Upper lobe of right lung (tissue), 1 donor: ENCODE measurements around the gene KLK15. TPM values are rescaled to one million over a fixed set of nuclear protein-coding genes. Genes with fewer than 3 reads are reported as not detected.
A peak's percentile ranks its signal among the peaks of the same experiment; 100 is the strongest.

ENCODE experiments used
- ATAC-seq: fragments of 200-7000 bp; cut with Tn5 transposase; one replicate; pipeline ENCODE4 v1.9.1; 2020; ENCODE audit warnings: mild to moderate bottlenecking, moderate library complexity
- DNase-seq: peaks from one replicate; pipeline ENCODE4 v3.0.0-alpha.2; 2020
- H3K27ac ChIP-seq: fragments of 200-600 bp; one replicate; pipeline ENCODE4 v1.8.0; 2022
- H3K27me3 ChIP-seq: fragments of 200-600 bp; one replicate; pipeline ENCODE4 v1.8.0; 2022; ENCODE audit warnings: mild to moderate bottlenecking
- H3K36me3 ChIP-seq: fragments of 200-600 bp; one replicate; pipeline ENCODE4 v1.8.0; 2022
- H3K4me1 ChIP-seq: fragments of 200-600 bp; one replicate; pipeline ENCODE4 v1.8.0; 2022
- H3K4me3 ChIP-seq: fragments of 200-600 bp; one replicate; pipeline ENCODE4 v1.8.0; 2022; ENCODE audit warnings: mild to moderate bottlenecking
- H3K9me3 ChIP-seq: fragments of 200-600 bp; one replicate; pipeline ENCODE4 v1.8.0; 2022
- CTCF ChIP-seq: fragments of 200-600 bp; IDR thresholded peaks from one replicate; pipeline ENCODE4 v1.8.0; 2022; ENCODE audit warnings: antibody characterized with exemption
- intact Hi-C: fragments of 100-400 bp; cut with DNase I; formaldehyde crosslinking; loops from one replicate; pipeline ENCODE4 v1.11.0; 2022
- total RNA-seq: library from RNA; stranded (reverse); fragmentation: NEBNext Ultra II Directional; extraction: Animal tissue kit (Norgen Biotek cat#: 25700); gene quantifications from one replicate; pipeline ENCODE4 v1.2.1, GENCODE V29; 2021
- donor health status: DM: no; HTN: yes; CAD: no; lungs with severe emphysema.

The KLK15 gene
- total RNA-seq, 1 donor from 2014 or later = not detected

GRCh38 chr19:50837300-50837699 is 3.9 kb upstream of the KLK15 start:
- intact Hi-C loops = no loop called here
- H3K4me3 ChIP-seq = no peak overlapping the region
- H3K36me3 ChIP-seq = no peaks in the 10 kb centered on the region
- DNase-seq (no peak), ATAC-seq (no peak)
- TF ChIP-seq CTCF = no peak
- H3K4me1 ChIP-seq = peaks cover 5% of the 10 kb centered on the region
- H3K9me3 ChIP-seq = no peaks in the 10 kb centered on the region
- H3K27ac ChIP-seq = no peak overlapping the region
- H3K27me3 ChIP-seq = peaks cover 21% of the 10 kb centered on the region

DNA sequence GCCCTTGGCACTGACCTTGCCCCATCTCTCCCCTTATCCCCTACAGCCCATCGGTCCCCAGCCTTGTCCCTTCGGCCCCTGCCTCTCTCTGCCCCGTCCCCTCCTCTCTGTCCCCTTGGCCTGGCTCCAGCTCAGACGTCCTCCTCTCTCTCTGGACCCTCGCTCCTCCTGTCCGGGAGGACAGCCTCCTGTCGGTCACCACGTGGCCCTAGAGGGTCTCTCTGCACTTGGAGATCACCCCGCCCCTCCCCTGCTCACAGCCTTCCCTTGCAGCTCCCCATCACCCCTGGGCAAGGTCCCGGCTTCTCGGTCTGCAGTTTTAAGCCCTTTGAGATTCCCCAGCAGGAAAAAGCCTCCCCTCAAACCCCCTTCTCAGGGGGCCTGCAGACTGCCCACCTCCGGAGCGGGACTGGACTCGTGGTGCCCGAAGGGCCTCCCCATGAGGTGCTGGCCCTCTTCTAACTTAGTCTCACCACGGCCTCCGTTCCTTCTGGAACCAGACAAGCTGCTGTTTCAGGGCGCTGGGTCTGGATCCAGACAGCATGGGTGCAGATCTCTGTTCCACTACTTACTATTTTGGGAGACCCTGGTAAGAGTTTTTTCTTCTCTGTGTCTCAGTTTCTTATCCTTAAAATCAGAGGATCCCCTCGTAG is 3.3 kb upstream of the KLK15 start:
- TF ChIP-seq CTCF = no peak
- DNase-seq = no peak
- Histone ChIP-seq H3K4me1 (peaks cover 5% of the 10 kb centered on the region), H3K4me3 (no peak overlapping the region), H3K27me3 (peaks cover 21% of the 10 kb centered on the region), H3K27ac (no peak overlapping the region), H3K9me3 (no peaks in the 10 kb centered on the region), H3K36me3 (no peaks in the 10 kb centered on the region)
- intact Hi-C loops = no loop called here
- ATAC-seq = no peak

GRCh38 chr19:50835785-50836542 is 2.6 kb upstream of the KLK15 start:
- no peaks in the 10 kb centered on the region for H3K9me3 ChIP-seq
- TF ChIP-seq CTCF = no peak
- no peak overlapping the region for H3K27ac ChIP-seq
- DNase-seq (peak; percentile 89), ATAC-seq (peak; percentile 97)
- no peaks in the 10 kb centered on the region for H3K36me3 ChIP-seq
- intact Hi-C loops = no loop called here
- H3K4me1 ChIP-seq = peaks cover 5% of the 10 kb centered on the region
- H3K27me3 ChIP-seq = peaks cover 21% of the 10 kb centered on the region
- H3K4me3 ChIP-seq = peak overlapping the region; percentile 62

GRCh38 chr19:50835103-50835784 is 1.9 kb upstream of the KLK15 start:
- intact Hi-C loops = no loop called here
- peak; percentile 53 for ATAC-seq
- peaks cover 5% of the 10 kb centered on the region for H3K4me1 ChIP-seq
- no peaks in the 10 kb centered on the region for H3K36me3 ChIP-seq
- peak overlapping the region; percentile 62 for H3K4me3 ChIP-seq
- no peak overlapping the region for H3K27ac ChIP-seq
- H3K9me3 ChIP-seq = no peaks in the 10 kb centered on the region
- TF ChIP-seq CTCF = no peak
- peaks cover 21% of the 10 kb centered on the region for H3K27me3 ChIP-seq
- DNase-seq = no peak

GRCh38 chr19:50833802-50834167 is 411 bp upstream of the KLK15 start:
- DNase-seq = no peak
- Histone ChIP-seq H3K4me3 (no peak overlapping the region), H3K36me3 (no peaks in the 10 kb centered on the region), H3K4me1 (peaks cover 5% of the 10 kb centered on the region), H3K27ac (no peak overlapping the region), H3K27me3 (peaks cover 21% of the 10 kb centered on the region), H3K9me3 (no peaks in the 10 kb centered on the region)
- intact Hi-C loops = no loop called here
- no peak for TF ChIP-seq CTCF
- ATAC-seq = no peak
